Esophagus squamous epithelium (tissue), 4 donors: ENCODE results near the gene PITPNB.

Experiments
- POLR2A ChIP-seq, 4 donors: fragments of 450-650 bp; IDR thresholded peaks; one replicate each; pipeline ENCODE4 v1.6.1; 2017; ENCODE audit warnings: antibody characterized with exemption in 4 of 4, mild to moderate bottlenecking in 4 of 4, moderate library complexity in 3 of 4
- TF ChIP-seq, protein P1 (sequence below), 6 experiments: fragments of 450-650 bp in 4 of 6; fragments of 200-600 bp in 2 of 6; sonication (generic) in 2 of 6; IDR thresholded peaks; one replicate each; pipeline ENCODE4 v1.5.1; 2016 to 2019; ENCODE audit warnings: antibody characterized with exemption in 6 of 6, mild to moderate bottlenecking in 4 of 6, moderate library complexity in 4 of 6

DNA sequence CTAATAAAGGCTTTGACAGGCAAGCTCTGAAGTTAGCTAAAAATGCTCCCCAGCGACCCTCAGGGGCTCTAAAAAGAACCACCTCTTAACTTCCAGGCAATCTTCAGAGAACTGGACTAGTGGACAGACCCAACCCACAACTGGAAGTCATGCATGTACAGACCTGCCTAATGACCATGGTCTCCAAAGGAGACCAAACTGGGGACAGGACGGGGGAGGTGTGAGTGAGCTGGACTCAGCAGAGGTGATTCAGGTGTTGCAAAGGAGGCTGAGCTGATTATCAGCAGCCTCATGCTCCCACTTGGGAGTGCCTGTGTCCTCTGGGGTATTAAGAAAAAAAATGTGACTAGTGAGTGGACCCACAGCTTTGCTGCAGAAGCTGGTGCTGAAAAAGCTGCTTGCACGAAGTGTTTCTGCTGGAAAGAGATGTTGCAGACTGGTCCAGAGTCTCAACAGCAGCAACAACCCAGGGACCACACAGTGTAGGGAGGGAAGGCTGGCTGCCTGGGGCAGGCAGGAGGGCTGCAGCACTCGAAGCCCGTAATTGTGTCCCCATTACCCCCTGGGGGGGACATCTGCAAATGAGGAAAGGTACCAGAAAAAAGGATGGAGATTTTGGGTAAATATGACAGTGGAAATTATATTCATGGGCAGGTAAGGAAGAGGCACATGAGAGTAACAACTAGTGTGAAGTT lies 35.3 kb downstream of the PITPNB start:
- TF ChIP-seq, protein P1, sequence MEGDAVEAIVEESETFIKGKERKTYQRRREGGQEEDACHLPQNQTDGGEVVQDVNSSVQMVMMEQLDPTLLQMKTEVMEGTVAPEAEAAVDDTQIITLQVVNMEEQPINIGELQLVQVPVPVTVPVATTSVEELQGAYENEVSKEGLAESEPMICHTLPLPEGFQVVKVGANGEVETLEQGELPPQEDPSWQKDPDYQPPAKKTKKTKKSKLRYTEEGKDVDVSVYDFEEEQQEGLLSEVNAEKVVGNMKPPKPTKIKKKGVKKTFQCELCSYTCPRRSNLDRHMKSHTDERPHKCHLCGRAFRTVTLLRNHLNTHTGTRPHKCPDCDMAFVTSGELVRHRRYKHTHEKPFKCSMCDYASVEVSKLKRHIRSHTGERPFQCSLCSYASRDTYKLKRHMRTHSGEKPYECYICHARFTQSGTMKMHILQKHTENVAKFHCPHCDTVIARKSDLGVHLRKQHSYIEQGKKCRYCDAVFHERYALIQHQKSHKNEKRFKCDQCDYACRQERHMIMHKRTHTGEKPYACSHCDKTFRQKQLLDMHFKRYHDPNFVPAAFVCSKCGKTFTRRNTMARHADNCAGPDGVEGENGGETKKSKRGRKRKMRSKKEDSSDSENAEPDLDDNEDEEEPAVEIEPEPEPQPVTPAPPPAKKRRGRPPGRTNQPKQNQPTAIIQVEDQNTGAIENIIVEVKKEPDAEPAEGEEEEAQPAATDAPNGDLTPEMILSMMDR (IDR thresholded peaks at IDR 0.05) = no peak
- TF ChIP-seq POLR2A (IDR thresholded peaks at IDR 0.05) = no peak
